B cell (primary cell): ENCODE results near the gene NT5E.

Experiments
- EZH2 ChIP-seq: IDR thresholded peaks from 2 replicates; pipeline ENCODE4 v1.6.1; 2012; ENCODE audit warnings: borderline replicate concordance, low read depth, mild to moderate bottlenecking, moderate library complexity, low read length; ENCODE audit not compliant: insufficient read depth, poor library complexity, severe bottlenecking
- TF ChIP-seq, protein P1 (sequence below): fragments of 200-600 bp; IDR thresholded peaks from one replicate; pipeline ENCODE4 v1.8.0; 2022; ENCODE audit warnings: antibody characterized with exemption, mild to moderate bottlenecking

- TF ChIP-seq, protein P1, sequence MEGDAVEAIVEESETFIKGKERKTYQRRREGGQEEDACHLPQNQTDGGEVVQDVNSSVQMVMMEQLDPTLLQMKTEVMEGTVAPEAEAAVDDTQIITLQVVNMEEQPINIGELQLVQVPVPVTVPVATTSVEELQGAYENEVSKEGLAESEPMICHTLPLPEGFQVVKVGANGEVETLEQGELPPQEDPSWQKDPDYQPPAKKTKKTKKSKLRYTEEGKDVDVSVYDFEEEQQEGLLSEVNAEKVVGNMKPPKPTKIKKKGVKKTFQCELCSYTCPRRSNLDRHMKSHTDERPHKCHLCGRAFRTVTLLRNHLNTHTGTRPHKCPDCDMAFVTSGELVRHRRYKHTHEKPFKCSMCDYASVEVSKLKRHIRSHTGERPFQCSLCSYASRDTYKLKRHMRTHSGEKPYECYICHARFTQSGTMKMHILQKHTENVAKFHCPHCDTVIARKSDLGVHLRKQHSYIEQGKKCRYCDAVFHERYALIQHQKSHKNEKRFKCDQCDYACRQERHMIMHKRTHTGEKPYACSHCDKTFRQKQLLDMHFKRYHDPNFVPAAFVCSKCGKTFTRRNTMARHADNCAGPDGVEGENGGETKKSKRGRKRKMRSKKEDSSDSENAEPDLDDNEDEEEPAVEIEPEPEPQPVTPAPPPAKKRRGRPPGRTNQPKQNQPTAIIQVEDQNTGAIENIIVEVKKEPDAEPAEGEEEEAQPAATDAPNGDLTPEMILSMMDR: no peak
- no peak for TF ChIP-seq EZH2
Observed at GRCh38 chr6:85458184-85458583, 8.3 kb downstream of the NT5E start.
